GM12873 (cell line): ENCODE results near the gene REPS2.

Experiments used
- TF ChIP-seq, protein P1 (sequence below): IDR thresholded peaks from 2 replicates; pipeline ENCODE4 v1.5.1; 2012; ENCODE audit warnings: low read depth, mild to moderate bottlenecking, moderate library complexity, low read length, control low read depth; ENCODE audit not compliant: insufficient read depth; ENCODE audit errors: missing control alignments

REPS2 gene

GRCh38 chrX:17028356-17028755, 81.9 kb downstream of the REPS2 start:
- TF ChIP-seq, protein P1, sequence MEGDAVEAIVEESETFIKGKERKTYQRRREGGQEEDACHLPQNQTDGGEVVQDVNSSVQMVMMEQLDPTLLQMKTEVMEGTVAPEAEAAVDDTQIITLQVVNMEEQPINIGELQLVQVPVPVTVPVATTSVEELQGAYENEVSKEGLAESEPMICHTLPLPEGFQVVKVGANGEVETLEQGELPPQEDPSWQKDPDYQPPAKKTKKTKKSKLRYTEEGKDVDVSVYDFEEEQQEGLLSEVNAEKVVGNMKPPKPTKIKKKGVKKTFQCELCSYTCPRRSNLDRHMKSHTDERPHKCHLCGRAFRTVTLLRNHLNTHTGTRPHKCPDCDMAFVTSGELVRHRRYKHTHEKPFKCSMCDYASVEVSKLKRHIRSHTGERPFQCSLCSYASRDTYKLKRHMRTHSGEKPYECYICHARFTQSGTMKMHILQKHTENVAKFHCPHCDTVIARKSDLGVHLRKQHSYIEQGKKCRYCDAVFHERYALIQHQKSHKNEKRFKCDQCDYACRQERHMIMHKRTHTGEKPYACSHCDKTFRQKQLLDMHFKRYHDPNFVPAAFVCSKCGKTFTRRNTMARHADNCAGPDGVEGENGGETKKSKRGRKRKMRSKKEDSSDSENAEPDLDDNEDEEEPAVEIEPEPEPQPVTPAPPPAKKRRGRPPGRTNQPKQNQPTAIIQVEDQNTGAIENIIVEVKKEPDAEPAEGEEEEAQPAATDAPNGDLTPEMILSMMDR: no peak

DNA sequence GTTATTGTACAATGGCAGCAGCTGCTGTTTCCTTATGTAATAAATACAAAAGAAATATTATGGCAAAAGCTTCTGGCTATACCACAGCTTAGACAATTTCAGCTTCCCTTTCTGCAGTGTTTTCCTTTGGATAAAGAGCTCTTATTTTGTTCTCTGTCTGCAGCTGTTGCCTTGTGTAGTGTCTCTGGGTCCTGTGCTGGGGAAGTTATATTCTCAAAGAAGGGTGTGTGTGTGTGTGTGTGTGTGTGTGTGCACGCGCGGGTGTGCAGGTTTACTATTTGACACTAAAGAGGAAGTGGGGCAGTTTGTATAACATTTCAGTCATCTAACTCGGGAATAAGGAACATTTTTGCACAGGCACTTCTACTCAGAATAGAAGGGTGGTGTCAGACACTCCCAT, 83.6 kb downstream of the REPS2 start:
- TF ChIP-seq, protein P1: no peak

GRCh38 chrX:17030580-17031270, 84.3 kb downstream of the REPS2 start:
- TF ChIP-seq, protein P1: no peak

DNA sequence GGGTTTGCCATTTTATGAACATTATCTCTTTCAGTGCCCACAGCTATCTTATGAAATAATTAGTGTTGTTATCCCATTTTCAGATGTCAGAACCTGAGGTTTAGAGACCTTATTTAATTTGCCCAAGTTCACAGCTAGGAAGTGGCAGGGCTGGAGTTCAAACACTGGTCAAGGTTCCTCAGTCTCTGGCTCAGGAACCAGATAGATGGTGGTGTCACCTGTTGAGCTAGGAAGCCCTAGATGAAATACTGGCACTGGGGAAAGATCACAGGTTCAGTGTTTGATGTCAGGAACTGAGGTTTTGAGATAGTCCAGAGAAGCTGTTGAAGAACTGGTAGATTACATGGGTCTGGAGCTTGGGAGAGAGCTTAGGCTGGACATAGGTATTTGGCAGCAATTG, 85.4 kb downstream of the REPS2 start:
- TF ChIP-seq, protein P1: no peak

DNA sequence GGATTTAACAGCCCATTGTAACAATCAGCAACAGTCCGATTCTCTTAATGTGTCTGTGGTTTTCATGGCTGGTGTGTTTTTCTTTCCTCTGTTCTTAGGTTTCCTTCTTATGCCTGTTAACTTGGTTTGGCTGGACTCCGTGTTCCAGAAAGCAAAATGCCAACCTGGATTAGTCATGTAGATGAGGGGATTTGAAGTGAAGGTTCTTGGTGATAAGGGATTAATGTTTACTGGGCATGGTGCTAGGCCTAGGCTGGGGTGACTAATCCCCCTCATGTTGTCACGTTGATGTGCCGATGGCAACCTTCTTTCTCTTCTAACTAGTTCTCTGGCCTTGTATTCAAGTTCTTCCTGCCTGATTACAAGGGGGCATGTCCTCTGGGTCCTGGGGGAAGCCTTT, 85.9 kb downstream of the REPS2 start:
- TF ChIP-seq, protein P1: no peak

GRCh38 chrX:17033225-17033624, 86.8 kb downstream of the REPS2 start:
- TF ChIP-seq, protein P1: no peak

DNA sequence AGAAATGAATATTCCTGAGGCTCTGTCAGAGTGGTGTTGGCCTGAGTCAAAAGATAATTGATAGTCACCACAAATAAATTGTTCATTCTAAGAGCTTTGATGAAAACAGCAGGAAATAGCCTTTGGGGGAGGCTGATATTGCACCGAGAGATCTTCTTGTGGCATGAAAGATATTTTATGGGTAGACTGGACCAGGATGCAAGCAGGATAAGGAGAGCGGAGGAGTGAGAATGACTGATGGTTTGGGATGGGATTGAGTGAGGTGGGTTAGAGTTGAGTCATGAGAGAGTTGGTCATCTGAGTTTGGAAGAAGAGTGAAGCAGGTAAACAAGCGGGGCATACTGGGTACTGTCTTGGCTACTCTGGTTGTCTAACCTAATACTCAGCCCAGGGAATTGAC, 88.7 kb downstream of the REPS2 start:
- TF ChIP-seq, protein P1: no peak
